GM12891 (cell line): ENCODE measurements around the gene LDB3.

Source experiments
- PAX5 ChIP-seq: IDR thresholded peaks from 2 replicates; pipeline ENCODE4 v1.6.1; 2011; ENCODE audit warnings: low read length, moderate library complexity, mild to moderate bottlenecking; ENCODE audit not compliant: insufficient read depth, severe bottlenecking
- POLR2A ChIP-seq: IDR thresholded peaks from 2 replicates; pipeline ENCODE4 v1.6.1; 2011; ENCODE audit warnings: low read depth, low read length, control low read depth
- POLR2AphosphoS5 ChIP-seq: IDR thresholded peaks from 2 replicates; pipeline ENCODE4 v1.6.1; 2011; ENCODE audit warnings: low read depth, low read length, control low read depth
- POU2F2 ChIP-seq: IDR thresholded peaks from 2 replicates; pipeline ENCODE4 v1.6.1; 2011; ENCODE audit warnings: low read depth, mild to moderate bottlenecking, control low read depth, low read length, moderate library complexity
- SPI1 ChIP-seq: IDR thresholded peaks from 2 replicates; pipeline ENCODE4 v1.6.1; 2011; ENCODE audit warnings: low read depth, low read length, control low read depth
- TAF1 ChIP-seq: IDR thresholded peaks from 2 replicates; pipeline ENCODE4 v1.6.1; 2011; ENCODE audit warnings: low read depth, low read length, control low read depth

- no peak for TF ChIP-seq POLR2AphosphoS5
- no peak for TF ChIP-seq TAF1
- no peak for TF ChIP-seq POLR2A
- no peak for TF ChIP-seq PAX5
- TF ChIP-seq POU2F2 = no peak
- TF ChIP-seq SPI1 = no peak
Measured at GRCh38 chr10:86649471-86650150, 18.7 kb upstream of the LDB3 start.
